Measurements from ENCODE around the gene CD276.

CD276 gene

DNA sequence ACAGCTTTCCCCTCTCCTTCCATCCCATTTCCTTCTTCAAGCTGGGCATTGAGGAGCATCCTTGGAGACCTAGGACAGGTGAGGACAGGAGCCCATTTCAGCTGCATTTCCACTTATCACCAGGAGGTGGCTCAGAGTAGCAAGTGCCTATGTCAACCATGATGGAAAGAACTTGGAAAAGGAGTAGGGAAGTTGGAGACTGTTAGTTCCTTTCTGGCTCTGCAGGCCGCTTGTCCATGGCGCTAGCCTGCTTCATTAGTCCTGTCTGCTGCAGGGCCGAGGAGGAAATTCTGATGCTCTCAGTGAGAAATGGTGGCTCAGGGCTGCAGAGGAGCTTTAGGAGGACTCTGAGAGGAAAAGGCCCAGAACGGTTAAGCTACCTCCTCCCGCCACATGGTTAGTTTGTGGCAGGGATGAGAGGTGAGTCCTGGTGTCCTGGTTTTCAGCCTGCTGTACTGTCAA, 7.0 kb upstream of the CD276 start:
- no peaks in the 10 kb centered on the region for H3K36me3 ChIP-seq (ENCODE audit: insufficient read depth, low read length)
- H3K4me1 ChIP-seq (ENCODE audit: insufficient read depth, low read length) = no peaks in the 10 kb centered on the region
- no peak overlapping the region for H3K9ac ChIP-seq (ENCODE audit: low read depth, low read length)
- H3K4me3 ChIP-seq (ENCODE audit: low read length) = no peak overlapping the region
- H3K9me3 ChIP-seq (ENCODE audit: insufficient read depth, low read depth, low read length) = no peaks in the 10 kb centered on the region
- H3K27me3 ChIP-seq (ENCODE audit: insufficient read depth, low read length) = no peaks in the 10 kb centered on the region
- 73% methylated on average over 5 of the region's 5 CpGs for WGBS
- H3K27ac ChIP-seq (ENCODE audit: low read depth, low read length) = no peak overlapping the region

DNA sequence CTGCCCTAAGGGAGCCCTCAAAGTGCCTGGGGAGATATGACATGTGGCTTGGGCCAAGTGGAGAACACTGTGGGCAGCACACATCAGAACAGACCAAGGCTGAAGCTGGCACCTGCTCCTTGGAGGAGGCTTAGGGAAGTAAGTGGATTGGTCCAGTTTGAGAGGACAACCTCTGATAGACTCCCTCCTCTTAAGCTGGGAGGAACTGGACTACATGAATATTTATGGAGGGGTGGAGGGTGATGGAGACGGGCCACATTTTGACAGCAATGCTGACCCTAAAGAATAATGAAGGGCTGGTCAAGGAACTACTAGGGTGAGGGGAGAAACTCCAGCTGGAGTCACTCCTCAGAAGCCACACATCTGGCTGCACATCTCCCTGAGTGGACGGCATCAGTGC, 6.5 kb upstream of the CD276 start:
- H3K4me1 ChIP-seq (ENCODE audit: insufficient read depth, low read length) = no peaks in the 10 kb centered on the region
- 92% methylated on average over 2 of the region's 2 CpGs for WGBS
- no peak overlapping the region for H3K4me3 ChIP-seq (ENCODE audit: low read length)
- H3K9ac ChIP-seq (ENCODE audit: low read depth, low read length) = no peak overlapping the region
- no peaks in the 10 kb centered on the region for H3K36me3 ChIP-seq (ENCODE audit: insufficient read depth, low read length)
- no peak overlapping the region for H3K27ac ChIP-seq (ENCODE audit: low read depth, low read length)
- H3K9me3 ChIP-seq (ENCODE audit: insufficient read depth, low read depth, low read length) = no peaks in the 10 kb centered on the region
- no peaks in the 10 kb centered on the region for H3K27me3 ChIP-seq (ENCODE audit: insufficient read depth, low read length)

DNA sequence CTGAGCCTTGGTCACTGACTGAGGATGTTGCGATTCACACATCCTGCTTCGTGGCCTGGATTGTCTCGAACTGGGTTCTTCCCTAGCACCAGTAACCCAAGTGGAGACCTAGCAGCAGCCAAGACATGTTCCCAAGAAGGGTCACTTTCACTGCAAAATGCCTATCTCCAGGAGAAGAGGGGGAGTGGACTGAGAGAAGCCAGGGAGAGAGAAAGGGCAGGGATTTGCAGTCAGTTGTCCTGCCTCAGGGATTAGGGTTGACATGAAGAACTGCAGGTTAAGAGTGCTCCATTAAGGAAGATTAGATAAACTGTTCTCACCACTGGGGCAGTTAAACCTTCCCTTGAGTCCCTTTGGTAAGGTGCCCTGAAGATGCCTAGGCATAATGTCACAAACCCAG, 5.7 kb upstream of the CD276 start:
- no peaks in the 10 kb centered on the region for H3K9me3 ChIP-seq (ENCODE audit: insufficient read depth, low read depth, low read length)
- H3K36me3 ChIP-seq (ENCODE audit: insufficient read depth, low read length) = no peaks in the 10 kb centered on the region
- WGBS = 97% methylated on average over 3 of the region's 3 CpGs
- H3K9ac ChIP-seq (ENCODE audit: low read depth, low read length) = no peak overlapping the region
- no peaks in the 10 kb centered on the region for H3K27me3 ChIP-seq (ENCODE audit: insufficient read depth, low read length)
- no peaks in the 10 kb centered on the region for H3K4me1 ChIP-seq (ENCODE audit: insufficient read depth, low read length)
- H3K4me3 ChIP-seq (ENCODE audit: low read length) = no peak overlapping the region
- H3K27ac ChIP-seq (ENCODE audit: low read depth, low read length) = no peak overlapping the region

DNA sequence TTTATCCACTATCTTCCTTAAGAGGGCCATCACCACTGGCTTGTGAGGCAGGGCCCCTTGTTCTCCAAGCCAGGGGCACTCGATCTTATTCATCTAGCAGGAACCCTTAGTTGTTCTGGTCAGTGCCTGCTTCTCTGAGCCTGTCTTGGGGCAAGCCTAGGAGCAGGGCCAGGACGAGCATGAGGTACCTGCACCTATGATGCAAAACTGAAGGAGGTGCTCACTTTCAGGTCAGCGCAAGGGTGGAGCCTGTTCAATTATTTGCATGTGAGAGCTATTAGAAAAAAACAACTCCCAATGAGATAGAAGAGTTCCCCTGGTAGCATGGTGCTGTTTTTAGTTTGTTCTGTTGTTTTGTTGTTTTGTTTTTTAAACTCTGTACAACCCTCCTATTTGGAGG, 5.0 kb upstream of the CD276 start:
- no peaks in the 10 kb centered on the region for H3K9me3 ChIP-seq (ENCODE audit: insufficient read depth, low read depth, low read length)
- no peaks in the 10 kb centered on the region for H3K4me1 ChIP-seq (ENCODE audit: insufficient read depth, low read length)
- H3K9ac ChIP-seq (ENCODE audit: low read depth, low read length) = no peak overlapping the region
- H3K27me3 ChIP-seq (ENCODE audit: insufficient read depth, low read length) = no peaks in the 10 kb centered on the region
- H3K27ac ChIP-seq (ENCODE audit: low read depth, low read length) = no peak overlapping the region
- no peaks in the 10 kb centered on the region for H3K36me3 ChIP-seq (ENCODE audit: insufficient read depth, low read length)
- H3K4me3 ChIP-seq (ENCODE audit: low read length) = no peak overlapping the region
- 88% methylated on average over 3 of the region's 3 CpGs for WGBS

DNA sequence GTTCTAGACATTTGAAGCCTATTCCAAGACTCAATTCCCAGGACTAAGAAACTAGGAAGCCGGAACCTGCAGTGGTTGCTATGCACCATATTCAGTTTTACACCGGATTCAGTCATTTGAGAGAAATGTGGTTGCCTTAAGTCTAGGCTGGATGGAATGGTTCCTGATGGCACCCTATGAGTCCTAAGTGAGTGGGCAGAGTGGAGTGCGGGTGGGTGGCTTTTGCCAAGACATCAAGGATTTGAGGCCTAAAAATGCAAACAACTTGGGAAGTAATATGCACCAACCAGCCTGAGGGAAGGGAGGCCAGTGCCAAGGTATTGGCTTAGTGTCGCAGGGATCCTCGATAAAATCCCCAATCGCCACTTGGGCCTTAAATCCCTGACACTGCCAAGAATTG, 4.2 kb upstream of the CD276 start:
- no peak overlapping the region for H3K4me3 ChIP-seq (ENCODE audit: low read length)
- no peak overlapping the region for H3K9ac ChIP-seq (ENCODE audit: low read depth, low read length)
- H3K9me3 ChIP-seq (ENCODE audit: insufficient read depth, low read depth, low read length) = no peaks in the 10 kb centered on the region
- H3K27me3 ChIP-seq (ENCODE audit: insufficient read depth, low read length) = no peaks in the 10 kb centered on the region
- 97% methylated on average over 6 of the region's 6 CpGs for WGBS
- H3K4me1 ChIP-seq (ENCODE audit: insufficient read depth, low read length) = no peaks in the 10 kb centered on the region
- no peak overlapping the region for H3K27ac ChIP-seq (ENCODE audit: low read depth, low read length)
- H3K36me3 ChIP-seq (ENCODE audit: insufficient read depth, low read length) = no peaks in the 10 kb centered on the region

DNA sequence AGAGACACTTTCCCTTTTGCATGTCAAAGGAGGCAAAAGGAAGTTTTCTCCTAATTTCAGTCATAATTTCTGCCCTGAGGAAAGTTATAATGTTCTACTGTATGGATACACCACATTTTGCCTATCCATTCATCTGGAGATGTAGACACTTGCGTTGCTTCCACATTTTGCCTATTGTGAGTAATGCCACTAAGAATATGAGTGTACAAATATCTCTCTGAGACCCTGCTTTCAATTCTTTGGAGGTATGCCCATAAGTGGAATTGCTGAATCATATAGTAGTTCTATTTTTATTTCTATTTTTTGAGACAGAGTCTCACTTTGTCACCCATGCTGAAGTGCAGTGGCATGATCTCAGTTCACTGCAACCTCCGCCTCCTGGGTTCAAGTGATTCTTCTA, 3.6 kb upstream of the CD276 start:
- WGBS = 100% methylated on average over 2 of the region's 2 CpGs
- H3K27ac ChIP-seq (ENCODE audit: low read depth, low read length) = no peak overlapping the region
- no peak overlapping the region for H3K9ac ChIP-seq (ENCODE audit: low read depth, low read length)
- no peak overlapping the region for H3K4me3 ChIP-seq (ENCODE audit: low read length)
- no peaks in the 10 kb centered on the region for H3K27me3 ChIP-seq (ENCODE audit: insufficient read depth, low read length)
- H3K36me3 ChIP-seq (ENCODE audit: insufficient read depth, low read length) = no peaks in the 10 kb centered on the region
- no peaks in the 10 kb centered on the region for H3K9me3 ChIP-seq (ENCODE audit: insufficient read depth, low read depth, low read length)
- peaks cover 3% of the 10 kb centered on the region; the same call in 1 of the 2 replicates for H3K4me1 ChIP-seq (ENCODE audit: insufficient read depth, low read length)

DNA sequence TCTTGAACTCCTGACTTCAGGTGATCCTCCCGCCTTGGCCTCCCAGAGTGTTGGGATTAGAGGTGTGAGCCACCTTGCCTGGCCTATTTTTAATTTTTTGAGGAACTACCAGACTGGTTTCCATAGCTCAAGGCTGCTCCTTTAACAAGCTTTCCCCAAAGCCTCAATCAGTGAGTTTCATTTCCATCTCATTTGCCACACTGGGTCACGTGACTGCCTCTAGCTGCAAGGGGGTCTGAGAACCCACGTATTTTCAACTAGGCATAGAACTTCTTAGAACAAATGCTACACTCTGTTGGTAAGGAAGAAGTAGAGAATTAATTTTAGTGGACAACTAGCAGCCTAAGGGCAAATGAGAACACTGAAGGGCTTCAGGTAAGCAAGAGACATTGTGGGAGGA, 3.1 kb upstream of the CD276 start:
- Histone ChIP-seq H3K27me3 (ENCODE audit: insufficient read depth, low read length) (no peaks in the 10 kb centered on the region), H3K4me1 (ENCODE audit: insufficient read depth, low read length) (peaks cover 8% of the 10 kb centered on the region; the same call in 1 of the 2 replicates), H3K4me3 (ENCODE audit: low read length) (no peak overlapping the region), H3K9me3 (ENCODE audit: insufficient read depth, low read depth, low read length) (no peaks in the 10 kb centered on the region), H3K36me3 (ENCODE audit: insufficient read depth, low read length) (no peaks in the 10 kb centered on the region), H3K27ac (ENCODE audit: low read depth, low read length) (no peak overlapping the region), H3K9ac (ENCODE audit: low read depth, low read length) (no peak overlapping the region)
- WGBS = 82% methylated on average over 3 of the region's 3 CpGs

DNA sequence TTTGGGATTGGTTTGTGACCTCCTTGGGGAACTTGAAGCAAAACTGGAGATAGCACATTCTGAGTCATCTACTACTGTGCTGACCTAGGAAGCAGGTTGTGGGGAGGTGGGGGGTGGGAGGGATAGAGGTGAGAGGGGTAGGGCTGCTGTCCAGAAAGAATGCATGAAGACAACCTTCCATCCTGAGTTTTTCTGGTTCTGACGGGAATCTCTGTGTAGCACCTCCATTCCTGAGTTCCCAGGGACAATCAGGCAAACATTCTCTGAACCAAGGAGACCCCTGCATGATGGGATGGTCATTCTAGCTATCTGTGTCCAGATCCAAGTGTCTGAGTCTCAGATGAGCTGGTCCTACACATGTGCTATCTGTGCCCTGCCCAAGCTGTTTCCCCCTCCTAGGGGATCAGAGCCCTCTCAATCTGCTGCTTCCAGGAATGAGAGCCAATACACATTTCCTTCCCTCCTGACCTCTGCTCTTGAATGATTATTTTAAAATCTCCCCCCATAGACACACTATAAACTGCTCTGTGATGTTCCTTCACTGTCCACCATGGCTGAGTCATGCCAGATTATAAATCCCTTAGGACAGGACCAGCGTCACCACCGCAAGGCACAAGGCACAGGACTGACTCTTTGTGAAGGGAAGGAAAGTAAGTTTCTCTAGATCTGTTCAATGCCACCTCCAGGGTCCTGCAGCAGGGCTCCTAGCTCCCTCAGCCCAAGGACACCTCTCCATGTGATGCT, 2.2 kb upstream of the CD276 start:
- no peaks in the 10 kb centered on the region for H3K9me3 ChIP-seq (ENCODE audit: insufficient read depth, low read depth, low read length)

DNA sequence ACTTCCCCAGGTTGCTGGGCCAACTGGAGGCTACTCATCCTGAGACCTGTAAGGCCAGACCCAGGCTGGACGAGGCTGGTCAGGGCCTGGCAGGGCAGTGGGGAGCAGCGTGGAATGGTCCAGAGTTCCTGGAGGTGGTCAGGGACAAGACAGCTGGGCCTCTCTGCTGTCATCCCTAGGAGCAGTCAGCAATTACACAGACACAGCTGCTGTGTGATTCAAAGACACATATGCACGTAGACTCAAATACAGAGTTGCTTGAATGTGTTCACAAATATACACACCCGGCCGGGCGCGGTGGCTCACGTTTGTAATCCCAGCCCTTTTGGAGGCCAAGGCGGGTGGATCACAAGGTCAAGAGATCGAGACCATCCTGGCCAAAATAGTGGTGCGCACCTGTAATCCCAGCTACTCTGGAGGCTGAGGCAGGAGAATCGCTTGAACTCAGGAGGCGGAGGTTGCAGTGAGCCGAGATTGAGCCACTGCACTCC, 1.5 kb upstream of the CD276 start:
- Histone ChIP-seq H3K9me3 (ENCODE audit: insufficient read depth, low read depth, low read length) (no peaks in the 10 kb centered on the region), H3K9ac (ENCODE audit: low read depth, low read length) (no peak overlapping the region), H3K36me3 (ENCODE audit: insufficient read depth, low read length) (no peaks in the 10 kb centered on the region), H3K4me3 (ENCODE audit: low read length) (no peak overlapping the region), H3K4me1 (ENCODE audit: insufficient read depth, low read length) (peaks cover 20% of the 10 kb centered on the region; the same call in 1 of the 2 replicates), H3K27me3 (ENCODE audit: insufficient read depth, low read length) (no peaks in the 10 kb centered on the region), H3K27ac (ENCODE audit: low read depth, low read length) (no peak overlapping the region)
- WGBS = 95% methylated on average over 14 of the region's 14 CpGs

More for the DNA sequence above, 2.2 kb upstream of the CD276 start:
- Histone ChIP-seq H3K4me3 (ENCODE audit: low read length) (no peak overlapping the region), H3K27ac (ENCODE audit: low read depth, low read length) (no peak overlapping the region), H3K9ac (ENCODE audit: low read depth, low read length) (no peak overlapping the region), H3K36me3 (ENCODE audit: insufficient read depth, low read length) (no peaks in the 10 kb centered on the region), H3K4me1 (ENCODE audit: insufficient read depth, low read length) (peaks cover 17% of the 10 kb centered on the region; the same call in 1 of the 2 replicates), H3K27me3 (ENCODE audit: insufficient read depth, low read length) (no peaks in the 10 kb centered on the region)
- 91% methylated on average over 3 of the region's 3 CpGs for WGBS

DNA sequence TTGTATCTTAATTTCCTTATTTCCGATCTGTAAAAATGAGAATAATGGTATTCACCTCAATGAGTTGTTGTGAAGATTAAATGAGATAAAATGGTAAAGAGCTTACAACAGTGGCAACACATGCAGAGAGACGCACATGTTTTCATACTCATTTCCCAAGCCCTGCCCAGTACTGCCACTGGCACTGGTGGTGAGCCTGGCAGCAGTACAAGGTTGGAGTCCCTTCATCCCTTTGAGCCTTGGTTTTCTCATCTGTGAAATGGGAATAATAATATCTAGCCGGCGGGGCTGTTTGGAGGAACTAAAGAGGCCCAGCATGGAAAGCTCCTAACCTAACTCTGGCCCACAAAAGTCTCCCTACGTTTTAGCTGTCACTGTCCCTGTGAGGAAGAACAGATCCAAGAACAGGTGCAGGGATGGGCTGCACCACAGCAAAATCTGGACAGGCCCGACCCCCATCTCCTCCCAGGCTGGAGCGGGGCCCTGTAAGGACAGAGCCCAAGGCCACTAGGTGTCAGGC, 866 bp upstream of the CD276 start:
- WGBS = 60% methylated on average over 7 of the region's 7 CpGs
- Histone ChIP-seq H3K27ac (ENCODE audit: low read depth, low read length) (peak overlapping the region; percentile 77; the same call in 1 of the 2 replicates), H3K9ac (ENCODE audit: low read depth, low read length) (peak overlapping the region; percentile 67), H3K27me3 (ENCODE audit: insufficient read depth, low read length) (no peaks in the 10 kb centered on the region), H3K4me3 (ENCODE audit: low read length) (peak overlapping the region; percentile 89), H3K36me3 (ENCODE audit: insufficient read depth, low read length) (no peaks in the 10 kb centered on the region), H3K9me3 (ENCODE audit: insufficient read depth, low read depth, low read length) (no peaks in the 10 kb centered on the region), H3K4me1 (ENCODE audit: insufficient read depth, low read length) (peaks cover 20% of the 10 kb centered on the region; the same call in 1 of the 2 replicates)

DNA sequence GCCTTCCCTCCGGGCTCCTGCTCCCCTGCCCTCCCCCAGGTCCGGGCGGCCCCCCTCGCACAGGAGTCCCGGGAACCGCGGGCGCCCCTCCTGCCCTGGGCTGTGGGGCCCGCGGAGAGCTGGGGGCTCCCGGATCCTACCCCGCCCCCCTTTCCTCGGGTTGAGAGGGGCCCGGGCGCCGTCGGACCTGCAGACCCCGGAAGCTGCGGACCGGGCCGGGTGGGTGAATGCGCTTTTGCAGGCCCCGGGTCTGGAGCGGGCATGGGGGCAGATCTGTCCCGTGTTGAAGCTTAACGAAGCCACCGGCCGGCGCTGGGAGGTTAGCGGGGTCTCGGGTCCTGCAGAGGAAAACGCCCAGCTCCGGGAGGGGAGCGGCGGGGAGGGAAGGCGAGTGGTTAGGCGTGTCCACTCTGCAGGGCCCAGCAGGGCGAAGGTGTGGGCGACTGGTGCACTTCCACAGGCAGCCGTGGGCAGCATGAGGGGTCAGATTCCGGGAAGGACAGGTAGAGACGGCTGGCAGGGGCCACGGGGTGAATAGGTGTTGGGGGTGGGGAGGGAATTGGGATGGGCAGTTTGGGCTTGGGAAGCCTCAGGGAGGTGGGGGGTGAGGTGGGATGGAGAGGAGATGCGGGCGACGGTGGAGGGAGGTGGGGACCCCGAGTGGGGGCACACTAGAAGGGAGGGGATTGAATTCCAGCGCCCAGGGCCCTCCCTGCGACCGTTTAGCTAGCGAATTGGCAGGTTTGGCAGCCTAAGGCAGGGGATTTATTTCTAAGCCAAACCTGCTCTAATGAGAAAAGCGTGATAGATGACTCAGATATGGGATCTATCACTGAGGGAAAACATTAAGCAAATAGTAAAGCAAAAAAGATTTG, 635 bp downstream of the CD276 start:
- H3K27me3 ChIP-seq (ENCODE audit: insufficient read depth, low read length) = no peaks in the 10 kb centered on the region
- no peaks in the 10 kb centered on the region for H3K9me3 ChIP-seq (ENCODE audit: insufficient read depth, low read depth, low read length)
- no peaks in the 10 kb centered on the region for H3K36me3 ChIP-seq (ENCODE audit: insufficient read depth, low read length)
- peak overlapping the region; percentile 89 for H3K9ac ChIP-seq (ENCODE audit: low read depth, low read length)
- H3K27ac ChIP-seq (ENCODE audit: low read depth, low read length) = peak overlapping the region; percentile 79
- peaks cover 20% of the 10 kb centered on the region; the same call in 1 of the 2 replicates for H3K4me1 ChIP-seq (ENCODE audit: insufficient read depth, low read length)
- peak overlapping the region; percentile 89 for H3K4me3 ChIP-seq (ENCODE audit: low read length)
- WGBS = under 1% methylated on average over 52 of the region's 52 CpGs

Data from HUES64 (cell line).